ENCODE data around the gene LRRC36. TPM values are rescaled to one million over a fixed set of nuclear protein-coding genes. Genes with fewer than 3 reads are reported as not detected.

LRRC36 gene
- total and polyA plus RNA-seq, 8 donors, result 0.37 to 33.0 (median 0.96) TPM; not detected in 4

DNA sequence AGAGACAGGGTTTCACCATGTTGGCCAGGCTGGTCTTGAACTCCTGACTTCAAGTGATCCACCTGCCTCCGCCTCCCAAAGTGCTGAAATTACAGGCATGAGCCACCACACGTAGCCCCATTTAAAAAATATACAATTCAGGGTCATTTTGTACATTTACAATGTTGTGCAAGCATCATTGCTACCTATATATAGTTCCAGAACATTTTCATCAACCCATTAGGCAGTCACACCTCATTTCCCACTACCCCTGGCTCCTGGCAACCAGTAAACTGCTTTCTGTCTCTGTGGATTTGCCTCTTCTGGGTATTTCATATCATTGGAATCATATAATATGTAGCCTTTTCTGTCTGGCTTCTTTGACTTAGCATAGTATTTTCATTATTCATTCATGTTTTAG is 6.7 kb downstream of the LRRC36 start:
- H3K27me3 ChIP-seq, result no peaks in the 10 kb centered on the region

DNA sequence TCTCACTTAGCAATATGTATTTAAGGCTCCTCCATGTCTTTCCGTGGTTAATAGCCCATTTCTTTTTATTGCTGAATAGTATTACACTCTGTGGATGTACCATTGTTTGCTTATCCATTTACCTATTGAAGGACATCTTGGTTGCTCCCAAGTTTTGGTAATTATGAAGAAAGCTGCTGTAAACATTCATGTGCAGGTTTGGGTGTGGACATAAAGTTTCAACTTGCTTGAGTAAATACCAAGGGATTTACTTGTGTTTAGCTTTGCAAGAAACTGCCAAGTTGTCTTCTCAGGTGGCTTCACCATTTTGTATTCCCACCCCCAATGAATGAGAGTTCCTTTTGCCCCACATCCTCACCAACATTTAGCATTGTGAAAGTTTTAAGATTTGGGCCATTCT is 9.5 kb downstream of the LRRC36 start:
- WGBS, 5 donors, result 76 to 93% (median 86%) methylated on average over 1 of the region's 1 CpG

More for the DNA sequence above, 6.7 kb downstream of the LRRC36 start:
- WGBS, 5 donors, result 73 to 86% (median 76%) methylated on average over 2 of the region's 2 CpGs
- intact Hi-C loops (cut with DNase I; ENCODE audit: low total_unique reads), result no loop called here
- Histone ChIP-seq H3K4me3 (no peak overlapping the region), H3K9me3 (peaks cover 0 to 12% (median 4%) of the 10 kb centered on the region in 4 donors), H3K36me3 (no peaks in the 10 kb centered on the region), H3K27ac (no peak overlapping the region), H3K4me1 (no peaks in the 10 kb centered on the region)
- TF ChIP-seq POLR2A (IDR thresholded peaks at IDR 0.05), result no peak
- TF ChIP-seq, protein P1, sequence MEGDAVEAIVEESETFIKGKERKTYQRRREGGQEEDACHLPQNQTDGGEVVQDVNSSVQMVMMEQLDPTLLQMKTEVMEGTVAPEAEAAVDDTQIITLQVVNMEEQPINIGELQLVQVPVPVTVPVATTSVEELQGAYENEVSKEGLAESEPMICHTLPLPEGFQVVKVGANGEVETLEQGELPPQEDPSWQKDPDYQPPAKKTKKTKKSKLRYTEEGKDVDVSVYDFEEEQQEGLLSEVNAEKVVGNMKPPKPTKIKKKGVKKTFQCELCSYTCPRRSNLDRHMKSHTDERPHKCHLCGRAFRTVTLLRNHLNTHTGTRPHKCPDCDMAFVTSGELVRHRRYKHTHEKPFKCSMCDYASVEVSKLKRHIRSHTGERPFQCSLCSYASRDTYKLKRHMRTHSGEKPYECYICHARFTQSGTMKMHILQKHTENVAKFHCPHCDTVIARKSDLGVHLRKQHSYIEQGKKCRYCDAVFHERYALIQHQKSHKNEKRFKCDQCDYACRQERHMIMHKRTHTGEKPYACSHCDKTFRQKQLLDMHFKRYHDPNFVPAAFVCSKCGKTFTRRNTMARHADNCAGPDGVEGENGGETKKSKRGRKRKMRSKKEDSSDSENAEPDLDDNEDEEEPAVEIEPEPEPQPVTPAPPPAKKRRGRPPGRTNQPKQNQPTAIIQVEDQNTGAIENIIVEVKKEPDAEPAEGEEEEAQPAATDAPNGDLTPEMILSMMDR (IDR thresholded peaks at IDR 0.05), result no peak
- no peak for TF ChIP-seq POLR2AphosphoS5 (IDR thresholded peaks at IDR 0.05)
- no peak for TF ChIP-seq EP300 (IDR thresholded peaks at IDR 0.05)
- no peak for DNase-seq

DNA sequence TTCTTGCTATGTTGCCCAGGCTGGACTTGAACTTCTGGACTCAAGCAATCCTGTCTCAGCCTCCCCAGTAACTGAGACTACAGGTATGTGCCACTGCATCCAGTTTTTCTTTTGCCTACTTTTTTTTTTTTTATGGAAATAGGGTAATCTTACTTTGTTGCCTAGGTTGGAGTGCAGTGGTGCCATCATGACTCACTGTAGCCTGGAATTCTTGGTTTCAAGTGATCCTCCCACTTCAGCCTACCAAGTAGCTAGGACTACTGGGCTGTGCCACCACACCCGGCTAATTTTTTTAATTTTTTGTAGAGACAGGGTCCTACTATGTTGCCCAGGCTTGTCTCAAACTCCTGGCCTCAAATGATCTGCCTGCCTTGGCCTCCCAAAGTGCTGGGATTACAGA is 10.0 kb downstream of the LRRC36 start:
- H3K4me3 ChIP-seq, result no peak overlapping the region
- no peaks in the 10 kb centered on the region for H3K4me1 ChIP-seq
- H3K36me3 ChIP-seq, result no peaks in the 10 kb centered on the region
- intact Hi-C loops (cut with DNase I; ENCODE audit: low total_unique reads), result no loop called here
- no peak for TF ChIP-seq POLR2AphosphoS5 (IDR thresholded peaks at IDR 0.05)
- no peak for TF ChIP-seq POLR2A (IDR thresholded peaks at IDR 0.05)
- no peak for TF ChIP-seq EP300 (IDR thresholded peaks at IDR 0.05)
- TF ChIP-seq, protein P1 (IDR thresholded peaks at IDR 0.05), result no peak
- no peaks in the 10 kb centered on the region for H3K27me3 ChIP-seq
- H3K27ac ChIP-seq, result no peak overlapping the region
- WGBS, 5 donors, result 87 to 96% (median 93%) methylated on average over 1 of the region's 1 CpG
- H3K9me3 ChIP-seq, result peaks cover 0 to 12% (median 4%) of the 10 kb centered on the region in 4 donors
- no peak for DNase-seq

More for the DNA sequence above, 9.5 kb downstream of the LRRC36 start:
- intact Hi-C loops (cut with DNase I; ENCODE audit: low total_unique reads), result no loop called here
- Histone ChIP-seq H3K4me1 (no peaks in the 10 kb centered on the region), H3K27me3 (no peaks in the 10 kb centered on the region), H3K27ac (no peak overlapping the region), H3K36me3 (no peaks in the 10 kb centered on the region), H3K4me3 (no peak overlapping the region), H3K9me3 (peaks cover 0 to 12% (median 4%) of the 10 kb centered on the region in 4 donors)
- TF ChIP-seq POLR2AphosphoS5 (IDR thresholded peaks at IDR 0.05) (no peak), POLR2A (IDR thresholded peaks at IDR 0.05) (no peak), EP300 (IDR thresholded peaks at IDR 0.05) (no peak)
- TF ChIP-seq, protein P1 (IDR thresholded peaks at IDR 0.05), result no peak
- DNase-seq, result no peak

DNA sequence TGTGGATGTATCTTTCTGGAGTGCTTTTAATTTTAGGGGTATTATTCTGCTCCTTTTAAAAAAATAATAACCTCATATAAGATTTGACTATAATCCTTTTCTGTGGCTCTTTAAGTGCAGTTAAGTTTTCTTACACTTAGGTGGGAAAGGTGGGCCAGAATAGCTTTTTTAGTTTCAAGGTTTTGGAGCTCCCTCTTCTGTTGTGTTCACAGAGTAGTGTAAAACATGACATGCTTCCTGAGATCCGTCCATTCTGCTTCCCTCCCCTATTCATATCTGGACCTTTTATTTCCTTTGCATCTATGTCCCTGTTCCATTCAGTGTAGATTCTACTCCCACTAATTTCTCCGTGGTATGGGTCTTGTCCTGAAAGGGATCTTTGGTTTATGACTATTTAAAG is 12.8 kb downstream of the LRRC36 start:
- Histone ChIP-seq H3K36me3 (no peaks in the 10 kb centered on the region), H3K27ac (no peak overlapping the region), H3K9me3 (peaks cover 0 to 7% (median 3%) of the 10 kb centered on the region in 4 donors), H3K4me1 (no peaks in the 10 kb centered on the region), H3K27me3 (no peaks in the 10 kb centered on the region), H3K4me3 (no peak overlapping the region)
- 39 to 51% (median 46%) methylated on average over 2 of the region's 2 CpGs for WGBS, 5 donors
- no peak for TF ChIP-seq EP300 (IDR thresholded peaks at IDR 0.05)
- no peak for TF ChIP-seq POLR2AphosphoS5 (IDR thresholded peaks at IDR 0.05)
- TF ChIP-seq, protein P1 (IDR thresholded peaks at IDR 0.05), result no peak
- TF ChIP-seq POLR2A (IDR thresholded peaks at IDR 0.05), result no peak
- no peak for DNase-seq
- intact Hi-C loops (cut with DNase I; ENCODE audit: low total_unique reads), result no loop called here
